ENCODE results near the gene MAPT.

MAPT gene

DNA sequence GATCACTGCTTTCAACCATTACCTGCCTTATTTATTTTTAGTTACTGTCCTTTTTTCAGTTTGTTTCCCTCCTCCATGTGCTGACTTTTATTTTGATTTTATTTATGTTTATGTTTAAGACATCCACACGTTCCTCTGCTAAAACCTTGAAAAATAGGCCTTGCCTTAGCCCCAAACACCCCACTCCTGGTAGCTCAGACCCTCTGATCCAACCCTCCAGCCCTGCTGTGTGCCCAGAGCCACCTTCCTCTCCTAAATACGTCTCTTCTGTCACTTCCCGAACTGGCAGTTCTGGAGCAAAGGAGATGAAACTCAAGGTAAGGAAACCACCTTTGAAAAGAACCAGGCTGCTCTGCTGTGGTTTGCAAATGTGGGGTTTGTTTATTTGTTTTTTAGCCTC lies 95.4 kb downstream of the MAPT start:
- TF ChIP-seq, protein P1, sequence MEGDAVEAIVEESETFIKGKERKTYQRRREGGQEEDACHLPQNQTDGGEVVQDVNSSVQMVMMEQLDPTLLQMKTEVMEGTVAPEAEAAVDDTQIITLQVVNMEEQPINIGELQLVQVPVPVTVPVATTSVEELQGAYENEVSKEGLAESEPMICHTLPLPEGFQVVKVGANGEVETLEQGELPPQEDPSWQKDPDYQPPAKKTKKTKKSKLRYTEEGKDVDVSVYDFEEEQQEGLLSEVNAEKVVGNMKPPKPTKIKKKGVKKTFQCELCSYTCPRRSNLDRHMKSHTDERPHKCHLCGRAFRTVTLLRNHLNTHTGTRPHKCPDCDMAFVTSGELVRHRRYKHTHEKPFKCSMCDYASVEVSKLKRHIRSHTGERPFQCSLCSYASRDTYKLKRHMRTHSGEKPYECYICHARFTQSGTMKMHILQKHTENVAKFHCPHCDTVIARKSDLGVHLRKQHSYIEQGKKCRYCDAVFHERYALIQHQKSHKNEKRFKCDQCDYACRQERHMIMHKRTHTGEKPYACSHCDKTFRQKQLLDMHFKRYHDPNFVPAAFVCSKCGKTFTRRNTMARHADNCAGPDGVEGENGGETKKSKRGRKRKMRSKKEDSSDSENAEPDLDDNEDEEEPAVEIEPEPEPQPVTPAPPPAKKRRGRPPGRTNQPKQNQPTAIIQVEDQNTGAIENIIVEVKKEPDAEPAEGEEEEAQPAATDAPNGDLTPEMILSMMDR (IDR thresholded peaks at IDR 0.05; ENCODE audit: low read depth, low read length) = no peak
- no peak overlapping the region for H3K4me3 ChIP-seq (replicated peaks in 1 of 2; ENCODE audit: low read depth in 2 of 2, low read length in 2 of 2)
- no peak for DNase-seq (ENCODE audit: low read depth in 2 of 2)

DNA sequence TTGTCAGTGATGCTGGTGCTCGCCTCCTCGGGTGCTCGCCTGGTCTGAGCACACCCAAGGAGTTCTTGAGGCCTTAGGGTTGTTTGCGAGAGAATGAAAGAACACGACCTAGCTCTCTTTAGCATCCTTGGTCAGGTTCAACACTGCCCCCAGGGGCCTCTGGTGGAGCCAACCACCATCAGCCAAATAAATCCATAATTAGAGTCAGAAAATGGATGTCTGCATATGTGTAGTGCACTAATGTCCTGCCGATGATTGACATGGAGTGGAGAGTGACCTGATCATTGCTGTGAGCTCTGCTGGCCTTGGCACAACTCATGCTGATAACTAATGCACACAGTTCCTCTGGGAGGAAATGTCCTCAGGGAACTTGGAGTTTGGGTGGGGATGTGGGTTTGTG lies 96.5 kb downstream of the MAPT start:
- no peak overlapping the region for H3K4me3 ChIP-seq (replicated peaks in 1 of 2; ENCODE audit: low read depth in 2 of 2, low read length in 2 of 2)
- TF ChIP-seq, protein P1 (IDR thresholded peaks at IDR 0.05; ENCODE audit: low read depth, low read length) = no peak
- no peak for DNase-seq (ENCODE audit: low read depth in 2 of 2)

DNA sequence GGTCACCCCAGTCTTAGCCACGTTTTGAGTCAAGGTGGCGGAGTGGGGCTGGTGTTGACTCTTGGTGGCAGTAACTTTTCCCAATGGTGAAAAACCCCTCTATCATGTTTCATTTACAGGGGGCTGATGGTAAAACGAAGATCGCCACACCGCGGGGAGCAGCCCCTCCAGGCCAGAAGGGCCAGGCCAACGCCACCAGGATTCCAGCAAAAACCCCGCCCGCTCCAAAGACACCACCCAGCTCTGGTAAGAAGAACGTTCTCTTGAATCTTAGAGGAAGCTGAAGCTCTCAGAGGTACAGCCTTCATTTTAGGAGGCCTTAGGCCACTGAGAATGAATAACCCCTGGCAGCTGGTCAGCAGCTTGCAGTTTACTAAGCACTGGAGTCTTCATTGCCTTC lies 97.0 kb downstream of the MAPT start:
- no peak for DNase-seq (ENCODE audit: low read depth in 2 of 2)
- TF ChIP-seq, protein P1 (IDR thresholded peaks at IDR 0.05; ENCODE audit: low read depth, low read length) = no peak
- H3K4me3 ChIP-seq (replicated peaks in 1 of 2; ENCODE audit: low read depth in 2 of 2, low read length in 2 of 2) = no peak overlapping the region

DNA sequence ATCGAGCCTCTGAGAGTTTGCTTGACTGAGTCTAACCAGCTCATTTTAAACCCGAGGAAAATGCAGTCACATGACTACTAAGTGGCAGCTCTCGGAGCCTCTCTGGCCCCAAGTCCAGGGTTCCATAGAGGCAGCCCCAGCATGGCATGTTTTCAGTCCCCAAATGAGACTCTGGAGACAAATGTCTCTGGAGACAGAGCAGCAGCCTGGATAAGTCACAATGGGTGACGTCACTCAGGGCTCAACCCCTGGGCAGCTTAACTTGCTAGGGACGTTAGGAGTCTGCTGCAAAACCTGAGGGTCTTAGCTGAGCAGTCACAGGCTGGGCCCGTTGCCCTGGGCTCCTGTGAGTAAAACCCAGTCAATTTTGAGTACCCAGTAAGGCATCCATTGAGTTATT lies 97.8 kb downstream of the MAPT start:
- TF ChIP-seq, protein P1 (IDR thresholded peaks at IDR 0.05; ENCODE audit: low read depth, low read length) = no peak
- no peak for DNase-seq (ENCODE audit: low read depth in 2 of 2)

DNA sequence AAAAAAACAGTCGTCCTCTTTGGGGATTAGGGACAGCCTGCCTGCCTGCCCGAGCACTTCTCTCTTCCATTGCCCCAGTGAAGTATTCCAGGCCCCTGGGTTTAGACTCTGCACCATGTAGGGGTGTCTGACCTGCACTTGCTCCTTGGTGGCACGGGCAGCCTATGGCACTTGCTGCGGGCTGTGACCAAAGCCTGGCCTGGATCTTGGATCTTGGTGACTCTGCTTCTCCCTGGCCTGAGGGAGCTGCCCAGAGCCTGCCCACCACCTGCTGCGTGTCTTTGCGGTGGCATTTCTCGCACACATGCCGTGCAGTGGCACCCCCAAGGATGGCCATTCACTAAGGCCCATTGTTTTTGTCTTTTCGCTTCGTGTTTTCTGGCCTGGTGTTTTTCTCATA lies 98.5 kb downstream of the MAPT start:
- TF ChIP-seq, protein P1 (IDR thresholded peaks at IDR 0.05; ENCODE audit: low read depth, low read length) = no peak
- H3K4me3 ChIP-seq (replicated peaks in 1 of 2; ENCODE audit: low read depth in 2 of 2, low read length in 2 of 2) = no peak overlapping the region
- no peak for DNase-seq (ENCODE audit: low read depth in 2 of 2)

More for the DNA sequence above, 97.8 kb downstream of the MAPT start:
- H3K4me3 ChIP-seq (replicated peaks in 1 of 2; ENCODE audit: low read depth in 2 of 2, low read length in 2 of 2) = no peak overlapping the region

DNA sequence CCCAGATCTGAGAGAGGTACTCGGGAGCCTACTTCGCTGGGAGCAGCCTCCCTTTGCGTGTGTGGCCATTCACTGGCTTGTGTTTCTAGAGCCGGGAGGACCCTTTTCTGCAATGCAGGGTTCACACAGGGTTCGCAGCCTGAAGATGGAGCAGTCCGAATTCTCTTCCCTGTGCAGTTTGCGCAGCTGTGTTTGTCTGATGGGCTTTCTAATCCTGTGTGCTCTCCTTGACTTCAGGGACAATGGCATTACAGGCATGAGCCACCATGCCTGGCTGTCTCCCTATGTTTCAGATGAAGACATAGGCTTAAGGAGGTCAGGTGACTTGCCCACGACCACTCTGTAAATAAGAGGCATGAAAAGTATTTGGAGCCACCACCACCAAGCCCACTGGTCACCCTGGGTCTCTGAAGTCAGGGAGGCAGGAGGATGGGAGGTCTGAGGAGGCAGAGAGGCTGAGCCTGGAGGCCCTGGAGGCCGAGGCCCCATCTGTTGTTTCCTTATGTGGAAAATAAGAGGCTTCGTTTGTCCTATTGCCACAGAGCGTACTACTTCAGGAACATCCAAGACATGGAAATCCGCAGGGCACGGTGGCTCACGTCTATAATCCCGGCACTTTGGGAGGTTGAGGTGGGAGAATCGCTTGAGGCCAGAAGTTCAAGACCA lies 99.7 kb downstream of the MAPT start:
- TF ChIP-seq, protein P1 (IDR thresholded peaks at IDR 0.05; ENCODE audit: low read depth, low read length) = no peak
- no peak for DNase-seq (ENCODE audit: low read depth in 2 of 2)
- H3K4me3 ChIP-seq (replicated peaks in 1 of 2; ENCODE audit: low read depth in 2 of 2, low read length in 2 of 2) = no peak overlapping the region

DNA sequence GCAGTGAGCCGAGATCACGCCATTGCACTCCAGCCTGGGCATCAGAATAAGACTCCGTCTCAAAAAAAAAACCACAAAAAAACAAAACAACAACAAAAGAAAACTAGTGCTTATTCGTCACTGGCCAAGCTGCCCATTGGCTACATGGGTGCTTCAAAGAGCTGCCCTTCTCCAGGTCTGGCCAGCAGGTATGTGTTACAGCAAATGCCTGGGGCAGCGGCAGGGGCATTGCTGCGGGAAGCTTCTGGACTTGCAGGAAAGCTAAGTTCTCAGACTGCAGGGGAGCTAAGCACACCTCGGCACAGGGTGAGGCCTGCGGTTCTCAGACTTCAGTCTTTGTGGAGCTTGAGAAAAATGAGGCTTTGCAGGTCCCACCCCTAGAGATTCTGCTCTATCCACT lies 100.6 kb downstream of the MAPT start:
- no peak for DNase-seq (ENCODE audit: low read depth in 2 of 2)
- H3K4me3 ChIP-seq (replicated peaks in 1 of 2; ENCODE audit: low read depth in 2 of 2, low read length in 2 of 2) = no peak overlapping the region
- TF ChIP-seq, protein P1 (IDR thresholded peaks at IDR 0.05; ENCODE audit: low read depth, low read length) = no peak
